ENCODE results near the gene STXBP1. TPM values are rescaled to one million over a fixed set of nuclear protein-coding genes. Genes with fewer than 3 reads are reported as not detected.

STXBP1 gene
- polyA plus RNA-seq, 1 donor: 13.7 TPM

GRCh38 chr9:127693143-127693542 is 81.1 kb downstream of the STXBP1 start:
- no peak for DNase-seq (ENCODE audit: low read depth)

- DNase-seq (ENCODE audit: low read depth): no peak
These were observed 81.6 kb downstream of the STXBP1 start for GRCh38 chr9:127693697-127694096.

- no peak for DNase-seq (ENCODE audit: low read depth)
These were observed 83.0 kb downstream of the STXBP1 start for GRCh38 chr9:127694890-127695720.

- no peak for DNase-seq (ENCODE audit: low read depth)
These were observed 85.5 kb downstream of the STXBP1 start for GRCh38 chr9:127697575-127697974.

- no peak for DNase-seq (ENCODE audit: low read depth)
These were observed 86.3 kb downstream of the STXBP1 start for GRCh38 chr9:127698386-127698785.

- DNase-seq (ENCODE audit: low read depth): peak; percentile 94
These were observed 87.1 kb downstream of the STXBP1 start for GRCh38 chr9:127698985-127699670.

GRCh38 chr9:127700140-127700539 is 88.1 kb downstream of the STXBP1 start:
- DNase-seq (ENCODE audit: low read depth): no peak

- DNase-seq (ENCODE audit: low read depth): no peak
These were observed 88.6 kb downstream of the STXBP1 start for GRCh38 chr9:127700594-127701255.

GRCh38 chr9:127703289-127703946 is 91.3 kb downstream of the STXBP1 start:
- DNase-seq (ENCODE audit: low read depth): no peak

GRCh38 chr9:127705577-127706379 is 93.7 kb downstream of the STXBP1 start:
- no peak for DNase-seq (ENCODE audit: low read depth)

GRCh38 chr9:127706836-127707241 is 94.8 kb downstream of the STXBP1 start, which contains the start of gene CFAP157:
Gene CFAP157 (plus strand): TSS chr9:127706988. CDS start chr9:127707032, 44 bp downstream.
- no peak for DNase-seq (ENCODE audit: low read depth)

GRCh38 chr9:127707766-127708165 is 95.7 kb downstream of the STXBP1 start:
- no peak for DNase-seq (ENCODE audit: low read depth)

- no peak for DNase-seq (ENCODE audit: low read depth)
These were observed 97.0 kb downstream of the STXBP1 start for GRCh38 chr9:127708952-127709587.

- no peak for DNase-seq (ENCODE audit: low read depth)
These were observed 98.2 kb downstream of the STXBP1 start for GRCh38 chr9:127710204-127710783.

GRCh38 chr9:127711226-127711701 is 99.2 kb downstream of the STXBP1 start:
- no peak for DNase-seq (ENCODE audit: low read depth)

GRCh38 chr9:127711831-127712274 is 99.8 kb downstream of the STXBP1 start:
- DNase-seq (ENCODE audit: low read depth): no peak

- DNase-seq (ENCODE audit: low read depth): no peak
These were observed 100.3 kb downstream of the STXBP1 start for GRCh38 chr9:127712371-127712770.

- DNase-seq (ENCODE audit: low read depth): no peak
These were observed 100.8 kb downstream of the STXBP1 start for GRCh38 chr9:127712867-127713266.

- no peak for DNase-seq (ENCODE audit: low read depth)
These were observed 102.1 kb downstream of the STXBP1 start for GRCh38 chr9:127714020-127714750.
